ENCODE data around the gene ANO3. TPM values are rescaled to one million over a fixed set of nuclear protein-coding genes. Genes with fewer than 3 reads are reported as not detected.

ANO3 gene
- total and polyA plus RNA-seq, 5 experiments from 2014 or later, result not detected

- no peak for ATAC-seq
- no peak overlapping the region for H3K27ac Mint-ChIP-seq
- H3K27me3 Mint-ChIP-seq, result peaks cover 0 to 3% (median 0%) of the 10 kb centered on the region in 5 donors
- no peaks in the 10 kb centered on the region for H3K4me1 Mint-ChIP-seq
- H3K9me3 Mint-ChIP-seq, result peaks cover 6 to 29% (median 14%) of the 10 kb centered on the region in 9 donors
- POLR2A ChIA-PET, result no interaction called here
- no peak for DNase-seq
- H3K4me3 Mint-ChIP-seq, result no peak overlapping the region
- H3K36me3 Mint-ChIP-seq, result no peaks in the 10 kb centered on the region
Observed at GRCh38 chr11:26599425-26599824, 267.5 kb downstream of the ANO3 start.

DNA sequence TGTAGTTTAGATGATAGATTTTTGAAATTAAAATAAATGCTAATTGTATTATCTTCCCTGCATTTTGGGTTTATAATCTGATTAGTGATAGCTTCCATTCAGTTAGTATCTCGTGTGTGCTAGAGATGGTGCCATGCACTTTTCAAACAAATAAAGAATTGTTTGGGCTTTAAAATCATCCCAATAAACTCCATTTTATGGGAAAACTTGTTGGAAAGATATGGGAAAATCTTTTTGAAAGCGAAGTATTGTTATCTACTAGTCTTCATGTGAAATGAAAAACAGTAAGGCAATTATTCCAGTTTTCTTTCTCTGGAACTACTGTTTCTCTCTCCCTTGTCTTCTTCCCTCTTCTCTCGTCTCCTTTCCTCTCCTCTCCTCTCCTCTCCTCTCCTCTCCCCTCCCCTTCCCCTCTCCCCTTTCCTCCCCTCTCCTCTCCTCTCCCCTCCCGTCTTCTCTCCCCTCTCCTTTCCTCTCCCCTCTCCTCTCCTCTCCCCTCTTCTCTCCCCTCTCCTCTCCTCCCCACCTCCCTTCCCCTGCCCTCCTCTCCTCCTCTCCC lies 268.0 kb downstream of the ANO3 start:
- Mint-ChIP-seq H3K27me3 (peaks cover 0 to 3% (median 0%) of the 10 kb centered on the region in 5 donors), H3K4me3 (no peak overlapping the region), H3K36me3 (no peaks in the 10 kb centered on the region), H3K4me1 (no peaks in the 10 kb centered on the region), H3K9me3 (peaks cover 6 to 26% (median 14%) of the 10 kb centered on the region in 9 donors), H3K27ac (no peak overlapping the region)
- ATAC-seq, result no peak
- POLR2A ChIA-PET, result no interaction called here
- DNase-seq, result no peak

- ATAC-seq (no peak), DNase-seq (no peak)
- POLR2A ChIA-PET, result no interaction called here
- no peak overlapping the region for H3K27ac Mint-ChIP-seq
- H3K4me3 Mint-ChIP-seq, result no peak overlapping the region
- no peaks in the 10 kb centered on the region for H3K27me3 Mint-ChIP-seq
- H3K36me3 Mint-ChIP-seq, result no peaks in the 10 kb centered on the region
- peaks cover 3 to 48% (median 22%) of the 10 kb centered on the region in 9 donors for H3K9me3 Mint-ChIP-seq
- H3K4me1 Mint-ChIP-seq, result peaks cover 0 to 2% (median 0%) of the 10 kb centered on the region in 4 donors
Observed at GRCh38 chr11:26607725-26608506, 276.0 kb downstream of the ANO3 start.

DNA sequence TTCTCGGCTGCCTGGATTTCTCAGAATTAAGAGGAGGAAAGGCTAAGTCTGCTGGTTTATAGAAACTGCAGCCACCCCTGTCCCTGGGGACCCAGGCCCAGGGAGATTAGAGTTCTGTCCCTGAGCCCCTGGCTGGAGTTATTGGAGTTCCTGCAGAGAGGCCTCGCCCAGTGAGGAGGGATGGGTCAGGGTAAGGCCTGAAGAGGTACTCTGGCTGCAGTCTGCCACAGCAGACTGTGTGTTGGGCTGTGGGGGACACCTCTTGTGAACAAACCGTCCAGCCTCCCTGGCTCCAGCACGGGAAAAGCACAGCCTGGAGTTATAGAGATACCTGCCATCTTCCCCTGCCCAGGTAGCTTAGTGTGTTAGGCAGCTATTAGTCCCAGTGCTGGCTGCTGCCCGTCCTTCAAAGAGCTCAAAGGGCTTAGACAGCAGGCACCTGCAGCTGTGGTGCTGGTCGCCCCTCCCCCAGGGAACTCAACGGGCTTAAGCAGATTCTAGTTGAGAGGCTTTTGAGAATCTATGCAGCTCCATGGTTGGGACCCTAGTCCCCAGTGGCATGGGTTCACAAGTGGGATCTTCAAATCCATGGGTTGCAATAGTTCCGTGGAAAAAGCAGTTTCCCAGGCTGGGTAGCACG lies 276.7 kb downstream of the ANO3 start:
- peaks cover 0 to 5% (median 0%) of the 10 kb centered on the region in 3 donors for H3K36me3 Mint-ChIP-seq
- POLR2A ChIA-PET, result no interaction called here
- no peak overlapping the region for H3K4me3 Mint-ChIP-seq
- peaks cover 4 to 49% (median 23%) of the 10 kb centered on the region in 9 donors for H3K9me3 Mint-ChIP-seq
- ATAC-seq, result no peak
- DNase-seq, result no peak
- H3K4me1 Mint-ChIP-seq, result peaks cover 0 to 2% (median 0%) of the 10 kb centered on the region in 4 donors
- H3K27ac Mint-ChIP-seq, result no peak overlapping the region
- no peaks in the 10 kb centered on the region for H3K27me3 Mint-ChIP-seq

GRCh38 chr11:26613759-26614158 lies 281.8 kb downstream of the ANO3 start:
- ATAC-seq (no peak), DNase-seq (no peak)
- peaks cover 0 to 40% (median 15%) of the 10 kb centered on the region in 9 donors for H3K9me3 Mint-ChIP-seq
- H3K4me3 Mint-ChIP-seq, result no peak overlapping the region
- POLR2A ChIA-PET, result no interaction called here
- no peaks in the 10 kb centered on the region for H3K4me1 Mint-ChIP-seq
- no peaks in the 10 kb centered on the region for H3K27me3 Mint-ChIP-seq
- no peak overlapping the region for H3K27ac Mint-ChIP-seq
- peaks cover 0 to 5% (median 0%) of the 10 kb centered on the region in 3 donors for H3K36me3 Mint-ChIP-seq

GRCh38 chr11:26618441-26618840 lies 286.5 kb downstream of the ANO3 start:
- Mint-ChIP-seq H3K4me1 (no peaks in the 10 kb centered on the region), H3K4me3 (no peak overlapping the region)
- POLR2A ChIA-PET, result no interaction called here

DNA sequence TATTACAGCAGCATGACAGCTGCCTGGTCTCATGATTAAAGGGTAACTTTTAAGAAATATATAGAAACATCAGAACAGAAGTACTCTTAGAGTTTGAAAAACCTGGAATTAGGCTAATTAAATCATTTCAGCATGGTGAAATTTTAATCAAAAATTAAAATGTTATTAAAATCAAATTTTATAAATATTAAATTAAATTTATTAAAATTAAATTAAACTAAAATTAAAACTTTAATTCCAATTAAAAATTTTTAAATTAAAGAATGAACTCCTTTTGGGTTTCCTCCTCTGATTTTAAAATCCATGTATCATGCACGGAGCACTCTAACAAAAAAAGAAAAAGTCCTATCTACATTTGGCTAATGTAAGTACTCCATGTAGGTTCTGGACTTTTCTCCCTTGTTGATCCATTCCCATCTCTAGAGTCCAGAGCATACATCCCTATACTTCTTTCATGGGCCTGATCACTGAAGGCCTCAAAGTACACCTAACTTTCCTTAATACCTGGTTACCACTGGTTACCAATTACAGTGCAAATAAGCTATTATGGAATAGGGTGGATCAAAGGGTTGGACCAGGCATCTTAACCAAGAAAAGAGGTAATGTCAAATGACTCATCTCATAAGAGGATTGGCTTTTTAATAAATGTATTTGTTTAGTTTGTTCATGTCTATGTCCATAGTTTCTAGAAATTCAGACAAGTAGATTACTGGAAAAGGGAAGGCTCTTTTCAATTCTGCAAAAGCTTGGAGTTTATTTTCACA lies 288.5 kb downstream of the ANO3 start:
- Mint-ChIP-seq H3K4me3 (no peak overlapping the region), H3K4me1 (no peaks in the 10 kb centered on the region), H3K27me3 (no peaks in the 10 kb centered on the region), H3K27ac (no peak overlapping the region), H3K9me3 (peaks cover 0 to 5% (median 2%) of the 10 kb centered on the region in 9 donors), H3K36me3 (no peaks in the 10 kb centered on the region)
- no peak for DNase-seq
- POLR2A ChIA-PET, result no interaction called here
- no peak for ATAC-seq

More at GRCh38 chr11:26618441-26618840, 286.5 kb downstream of the ANO3 start:
- Mint-ChIP-seq H3K9me3 (peaks cover 0 to 12% (median 2%) of the 10 kb centered on the region in 9 donors), H3K27me3 (no peaks in the 10 kb centered on the region), H3K27ac (no peak overlapping the region), H3K36me3 (peaks cover 0 to 2% (median 0%) of the 10 kb centered on the region in 3 donors)
- ATAC-seq (no peak), DNase-seq (no peak)

- Mint-ChIP-seq H3K27ac (no peak overlapping the region), H3K9me3 (peaks cover 0 to 5% (median 2%) of the 10 kb centered on the region in 9 donors), H3K36me3 (no peaks in the 10 kb centered on the region), H3K4me3 (no peak overlapping the region), H3K4me1 (no peaks in the 10 kb centered on the region), H3K27me3 (no peaks in the 10 kb centered on the region)
- no peak for DNase-seq
- POLR2A ChIA-PET, result no interaction called here
- no peak for ATAC-seq
Observed at GRCh38 chr11:26621132-26621531, 289.2 kb downstream of the ANO3 start.

DNA sequence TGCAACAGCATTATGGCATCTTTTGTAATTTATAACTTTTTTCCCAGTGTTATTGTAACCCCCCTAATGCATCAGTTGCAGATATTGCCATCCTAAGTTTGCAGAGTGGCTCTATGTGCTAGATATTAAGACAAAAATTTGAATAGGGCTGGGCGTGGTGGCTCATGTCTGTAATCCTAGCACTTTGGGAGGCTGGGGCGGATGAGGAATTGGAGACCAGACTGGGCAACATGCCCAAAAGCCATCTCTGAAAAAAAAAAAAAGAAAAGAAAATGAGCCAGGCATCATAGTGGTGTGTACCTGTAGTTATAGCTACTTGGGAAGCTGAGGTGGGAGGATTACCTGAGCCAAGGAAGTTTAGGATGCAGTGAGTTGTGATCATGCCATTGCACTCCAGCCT lies 290.3 kb downstream of the ANO3 start:
- DNase-seq (no peak), ATAC-seq (no peak)
- POLR2A ChIA-PET, result no interaction called here
- Mint-ChIP-seq H3K4me1 (no peaks in the 10 kb centered on the region), H3K27me3 (no peaks in the 10 kb centered on the region), H3K9me3 (peaks cover 0 to 5% (median 2%) of the 10 kb centered on the region in 9 donors), H3K27ac (no peak overlapping the region), H3K36me3 (no peaks in the 10 kb centered on the region), H3K4me3 (no peak overlapping the region)

- Mint-ChIP-seq H3K27ac (no peak overlapping the region), H3K36me3 (no peaks in the 10 kb centered on the region), H3K9me3 (peaks cover 0 to 4% (median 2%) of the 10 kb centered on the region in 9 donors), H3K4me1 (no peaks in the 10 kb centered on the region), H3K4me3 (no peak overlapping the region), H3K27me3 (no peaks in the 10 kb centered on the region)
- no peak for DNase-seq
- POLR2A ChIA-PET, result no interaction called here
- no peak for ATAC-seq
Observed at GRCh38 chr11:26623076-26623659, 291.2 kb downstream of the ANO3 start.

DNA sequence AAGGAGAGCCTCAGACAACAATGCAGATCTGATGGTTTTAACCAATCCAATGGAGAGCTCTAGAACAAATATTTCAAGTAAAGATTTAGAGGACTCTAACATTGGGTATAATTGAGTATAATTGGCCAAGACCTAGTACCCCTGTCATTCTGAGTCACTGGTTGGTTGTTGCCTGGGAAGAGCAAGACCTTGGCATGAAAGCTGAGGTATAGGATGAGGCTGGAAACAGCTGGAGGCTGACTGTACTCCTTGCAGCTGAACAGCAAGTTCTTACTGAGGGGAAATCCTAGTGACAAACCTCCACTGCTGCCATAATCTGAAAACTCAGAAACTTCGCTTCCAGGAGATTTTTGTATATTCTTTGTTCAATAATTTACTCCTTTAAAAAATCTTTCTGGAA lies 294.4 kb downstream of the ANO3 start:
- no peak overlapping the region for H3K4me3 Mint-ChIP-seq
- no peak overlapping the region for H3K27ac Mint-ChIP-seq
- no peak for ATAC-seq
- H3K36me3 Mint-ChIP-seq, result no peaks in the 10 kb centered on the region
- DNase-seq, result no peak
- H3K9me3 Mint-ChIP-seq, result peaks cover 0 to 5% (median 2%) of the 10 kb centered on the region in 9 donors
- POLR2A ChIA-PET, result no interaction called here
- no peaks in the 10 kb centered on the region for H3K4me1 Mint-ChIP-seq
- no peaks in the 10 kb centered on the region for H3K27me3 Mint-ChIP-seq

DNA sequence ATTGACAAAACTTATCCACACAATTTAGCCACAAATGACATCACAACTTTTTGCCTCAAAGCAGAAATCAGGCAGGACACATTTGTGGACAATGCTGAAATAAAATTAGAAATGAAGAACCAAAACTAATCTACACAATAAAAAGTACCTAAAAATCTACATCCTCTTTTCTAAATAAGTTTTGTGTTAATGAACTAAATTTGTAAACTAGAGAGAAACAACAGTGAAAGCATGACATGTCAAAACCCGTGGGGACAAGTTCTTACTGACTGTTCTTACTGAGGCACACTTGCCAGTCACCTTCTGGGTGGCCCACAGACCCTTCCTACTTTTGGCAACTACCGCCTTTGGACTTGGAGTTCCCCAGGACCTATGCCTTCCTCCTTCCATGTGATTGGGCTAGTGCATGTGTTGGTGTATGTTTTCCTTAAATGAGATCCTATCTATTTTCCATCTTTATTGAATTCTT lies 300.8 kb downstream of the ANO3 start:
- H3K27me3 Mint-ChIP-seq, result no peaks in the 10 kb centered on the region
- H3K9me3 Mint-ChIP-seq, result peaks cover 0 to 4% (median 2%) of the 10 kb centered on the region in 9 donors
- H3K4me1 Mint-ChIP-seq, result no peaks in the 10 kb centered on the region
- no peak overlapping the region for H3K4me3 Mint-ChIP-seq
- POLR2A ChIA-PET, result no interaction called here
- ATAC-seq (no peak), DNase-seq (no peak)
- H3K36me3 Mint-ChIP-seq, result no peaks in the 10 kb centered on the region
- H3K27ac Mint-ChIP-seq, result no peak overlapping the region
